H1 (cell line): ENCODE results near the gene LMAN1L. TPM values are rescaled to one million over a fixed set of nuclear protein-coding genes. Genes with fewer than 3 reads are reported as not detected.

Experiments used
- CTCF ChIA-PET: fragments of 300-600 bp; sonication (Branson Sonifier 250); formaldehyde crosslinking; loops from one replicate; lab custom pipeline; 2021; ENCODE audit not compliant: partially characterized antibody; lab: Charles Lee
- POLR2A ChIA-PET: fragments of 300-600 bp; sonication (Branson Sonifier 250); formaldehyde crosslinking; loops from one replicate; lab custom pipeline; 2021; ENCODE audit warnings: inconsistent platforms; ENCODE audit not compliant: partially characterized antibody; lab: Charles Lee
- DNase-seq, 2 experiments: peaks; one replicate each; pipeline versions ENCODE4 v3.0.0 to v3.0.0-alpha.2; 2010 to 2022; ENCODE audit warnings: low spot score in 2 of 2, low read depth in 1 of 2, mixed read lengths in 1 of 2
- FAIRE-seq: peaks from 2 replicates; lab custom pipeline; 2011; peaks lifted over from hg19 to GRCh38; lab: Jason Lieb, UNC
- H2AFZ ChIP-seq: 2 replicates; pipeline ENCODE4 v1.8.1; 2012; ENCODE audit warnings: low read length, inconsistent platforms
- H2AK5ac ChIP-seq: 2 replicates; pipeline ENCODE4 v1.6.1; 2013; ENCODE audit warnings: low read depth, low read length
- H2BK120ac ChIP-seq: replicated peaks from 2 replicates; pipeline ENCODE3; 2013; ENCODE audit warnings: low read depth, low read length, inconsistent platforms
- H2BK12ac ChIP-seq: 2 replicates; pipeline ENCODE4 v1.6.1; 2013; ENCODE audit warnings: low read depth, low read length
- H2BK15ac ChIP-seq: 2 replicates; pipeline ENCODE4 v1.6.1; 2013; ENCODE audit warnings: low read length
- H2BK20ac ChIP-seq: 2 replicates; pipeline ENCODE4 v1.6.1; 2013; ENCODE audit warnings: low read length
- H2BK5ac ChIP-seq: 2 replicates; pipeline ENCODE4 v1.6.1; 2013; ENCODE audit warnings: low read depth, low read length
- H3K14ac ChIP-seq: 2 replicates; pipeline ENCODE4 v1.6.1; 2013; ENCODE audit warnings: inconsistent platforms; ENCODE audit not compliant: insufficient read length
- H3K18ac ChIP-seq: 2 replicates; pipeline ENCODE4 v1.6.1; 2013; ENCODE audit warnings: low read length; ENCODE audit errors: extremely low read depth
- H3K23ac ChIP-seq: 2 replicates; pipeline ENCODE4 v1.6.1; 2013; ENCODE audit warnings: inconsistent platforms; ENCODE audit not compliant: insufficient read length
- H3K23me2 ChIP-seq: 2 replicates; pipeline ENCODE4 v1.6.1; 2013; ENCODE audit warnings: low read depth, low read length
- H3K27ac ChIP-seq: 2 replicates; pipeline ENCODE4 v1.6.1; 2011; ENCODE audit warnings: low read depth, low read length, inconsistent platforms
- H3K27me3 ChIP-seq, 4 experiments: replicated peaks in 1 of 4; 1 replicate in 1 of 4; 2 replicates in 3 of 4; pipeline versions ENCODE4 v1.6.1 to v1.8.1; 2011 to 2013; ENCODE audit warnings: low read length in 3 of 4, mild to moderate bottlenecking in 3 of 4, inconsistent platforms in 2 of 4, mixed read lengths in 2 of 4, moderate library complexity in 1 of 4; ENCODE audit not compliant: control insufficient read depth in 3 of 4, insufficient read depth in 3 of 4; ENCODE audit errors: extremely low read depth in 1 of 4
- H3K36me3 ChIP-seq, 4 experiments: 2 replicates each; pipeline versions ENCODE4 v1.6.1 to v1.8.1; 2011 to 2013; ENCODE audit warnings: mild to moderate bottlenecking in 4 of 4, low read length in 3 of 4, moderate library complexity in 2 of 4, control low read depth in 1 of 4, inconsistent platforms in 1 of 4; ENCODE audit not compliant: insufficient read depth in 4 of 4, control insufficient read depth in 2 of 4
- H3K4ac ChIP-seq: replicated peaks from 2 replicates; pipeline ENCODE3; 2013; ENCODE audit warnings: low read length, low read depth, mixed read lengths, inconsistent platforms; ENCODE audit not compliant: insufficient read length
- H3K4me1 ChIP-seq, 4 experiments: replicated peaks in 1 of 4; 1 replicate in 1 of 4; 2 replicates in 3 of 4; pipeline versions ENCODE4 v1.6.1 to v1.8.1; 2011 to 2013; ENCODE audit warnings: low read length in 3 of 4, inconsistent platforms in 2 of 4, mixed read lengths in 1 of 4; ENCODE audit not compliant: insufficient read depth in 4 of 4, control insufficient read depth in 3 of 4
- H3K4me2 ChIP-seq, 2 experiments: 2 replicates each; pipeline versions ENCODE4 v1.6.1 to v1.8.1; 2011 to 2013; ENCODE audit warnings: low read depth in 2 of 2, low read length in 2 of 2, control low read depth in 1 of 2, inconsistent platforms in 1 of 2, mild to moderate bottlenecking in 1 of 2; ENCODE audit not compliant: insufficient read depth in 1 of 2
- H3K4me3 ChIP-seq, 4 experiments: fragments of 200-600, 300-600 bp in 1 of 4; sonication (generic), shearing (Covaris generic), sonication (Bioruptor Twin) in 1 of 4; 2 replicates each; pipeline versions ENCODE4 v1.5.1 to v1.8.1; 2011 to 2016; ENCODE audit warnings: low read length in 4 of 4, low read depth in 3 of 4, control low read depth in 2 of 4, inconsistent platforms in 2 of 4, mild to moderate bottlenecking in 2 of 4, mixed read lengths in 1 of 4, moderate library complexity in 1 of 4; ENCODE audit not compliant: insufficient read depth in 2 of 4; ENCODE audit errors: extremely low read depth in 1 of 4
- H3K56ac ChIP-seq: replicated peaks from 2 replicates; pipeline ENCODE3; 2013; ENCODE audit warnings: low read depth, mild to moderate bottlenecking, mixed read lengths, low read length, inconsistent platforms; ENCODE audit not compliant: insufficient read length
- H3K79me1 ChIP-seq: 2 replicates; pipeline ENCODE4 v1.6.1; 2013; ENCODE audit warnings: low read depth, low read length, control low read depth
- H3K79me2 ChIP-seq, 2 experiments: 2 replicates each; pipeline versions ENCODE4 v1.6.1 to v1.8.1; 2012 to 2013; ENCODE audit warnings: low read length in 2 of 2, mild to moderate bottlenecking in 2 of 2, inconsistent platforms in 1 of 2; ENCODE audit not compliant: insufficient read depth in 2 of 2, control insufficient read depth in 1 of 2
- H3K9ac ChIP-seq, 4 experiments: replicated peaks in 1 of 4; 1 replicate in 1 of 4; 2 replicates in 3 of 4; pipeline versions ENCODE4 v1.6.1 to v1.8.1; 2011 to 2013; ENCODE audit warnings: low read depth in 3 of 4, low read length in 3 of 4, control low read depth in 2 of 4, mild to moderate bottlenecking in 2 of 4, moderate library complexity in 2 of 4, inconsistent platforms in 1 of 4; ENCODE audit errors: extremely low read depth in 1 of 4
- H3K9me3 ChIP-seq, 2 experiments: 2 replicates each; pipeline versions ENCODE4 v1.6.1 to v1.8.1; 2012 to 2013; ENCODE audit warnings: mild to moderate bottlenecking in 2 of 2, moderate library complexity in 2 of 2, control low read depth in 1 of 2, inconsistent platforms in 1 of 2, low read depth in 1 of 2, low read length in 1 of 2, mixed read lengths in 1 of 2; ENCODE audit not compliant: insufficient read depth in 2 of 2
- H4K20me1 ChIP-seq, 2 experiments: replicated peaks in 1 of 2; 2 replicates each; pipeline versions ENCODE3 to v1.8.1; 2011 to 2013; ENCODE audit warnings: inconsistent platforms in 2 of 2, low read length in 2 of 2, mild to moderate bottlenecking in 1 of 2; ENCODE audit not compliant: insufficient read depth in 2 of 2, control insufficient read depth in 1 of 2
- H4K5ac ChIP-seq: 2 replicates; pipeline ENCODE4 v1.6.1; 2013; ENCODE audit warnings: low read length, low read depth, mixed read lengths, inconsistent platforms; ENCODE audit not compliant: insufficient read length
- H4K8ac ChIP-seq: 2 replicates; pipeline ENCODE4 v1.8.0; 2013; ENCODE audit warnings: mild to moderate bottlenecking, moderate library complexity, low read length, inconsistent platforms; ENCODE audit not compliant: insufficient read depth; ENCODE audit errors: extremely low read depth
- H4K91ac ChIP-seq: replicated peaks from 2 replicates; pipeline ENCODE3; 2013; ENCODE audit warnings: low read length, mixed read lengths, inconsistent platforms; ENCODE audit not compliant: insufficient read length
- RAD21 ChIP-seq, 2 experiments: IDR thresholded peaks in 1 of 2; conservative IDR thresholded peaks in 1 of 2; 2 replicates each; pipeline ENCODE4 v1.6.1; 2011; ENCODE audit warnings: low read depth in 2 of 2, low read length in 2 of 2, improper control_type of control experiment in 1 of 2, inconsistent platforms in 1 of 2, mild to moderate bottlenecking in 1 of 2, moderate library complexity in 1 of 2
- WGBS, 2 experiments: shearing (Covaris generic) in 1 of 2; methylation state at CpG; one replicate each; pipeline versions ENCODE4 v1.1.6 to v1.1.7; 2013 to 2015; ENCODE audit warnings: low lambda C conversion rate in 2 of 2, mixed read lengths in 2 of 2, inconsistent platforms in 1 of 2, low coverage in 1 of 2, missing lambda C conversion rate in 1 of 2; ENCODE audit not compliant: insufficient replicate concordance in 2 of 2, insufficient coverage in 1 of 2, insufficient read length in 1 of 2; ENCODE audit errors: extremely low coverage in 1 of 2, missing lambda C conversion rate in 1 of 2; 5-methylcytosine and 5-hydroxymethylcytosine counted together
- polyA plus RNA-seq, 7 experiments: library from polyadenylated mRNA; depleted of rRNA in 3 of 7; stranded (reverse) in 5 of 7; unstranded in 2 of 7; fragments of >200 nt in 5 of 7; fragments of 200-250 nt in 2 of 7; gene quantifications; 1 replicate in 5 of 7; 2 replicates in 1 of 7; 4 replicates in 1 of 7; pipeline versions ENCODE4 v1.2.1 to v1.2.3, GENCODE V29; 2011 to 2013; ENCODE audit warnings: missing spikeins in 2 of 7, mixed read lengths in 2 of 7
- total RNA-seq: library from RNA; stranded (reverse); fragmentation: NEBNext Ultra II Directional; extraction: Animal tissue kit (Norgen Biotek cat#: 25700); gene quantifications from 2 replicates; pipeline ENCODE4 v1.2.1, GENCODE V29; 2021

Gene LMAN1L
- total and polyA plus RNA-seq, 2 of the 8 experiments (the other 6 are each of a cell fraction or from before 2014, with no cell fraction given): not detected

DNA sequence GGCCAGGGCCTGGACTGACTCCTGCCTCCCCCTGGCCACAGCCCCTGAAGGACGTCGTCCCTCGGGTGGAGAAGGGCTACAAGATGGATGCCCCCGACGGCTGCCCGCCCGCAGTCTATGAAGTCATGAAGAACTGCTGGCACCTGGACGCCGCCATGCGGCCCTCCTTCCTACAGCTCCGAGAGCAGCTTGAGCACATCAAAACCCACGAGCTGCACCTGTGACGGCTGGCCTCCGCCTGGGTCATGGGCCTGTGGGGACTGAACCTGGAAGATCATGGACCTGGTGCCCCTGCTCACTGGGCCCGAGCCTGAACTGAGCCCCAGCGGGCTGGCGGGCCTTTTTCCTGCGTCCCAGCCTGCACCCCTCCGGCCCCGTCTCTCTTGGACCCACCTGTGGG is 10.3 kb upstream of the LMAN1L start:
- no peaks in the 10 kb centered on the region for H3K79me1 ChIP-seq
- no peaks in the 10 kb centered on the region for H3K23me2 ChIP-seq
- no peak overlapping the region for H2BK15ac ChIP-seq
- POLR2A ChIA-PET: no interaction called here
- DNase-seq (no peak), FAIRE-seq (no peak)
- H3K27ac ChIP-seq: no peak overlapping the region
- H2BK5ac ChIP-seq: no peak overlapping the region
- CTCF ChIA-PET: interaction anchor here (0.9 to 17.1 kb wide), 4 partner anchors 9 to 148 kb away, joined by 3 to 543 read pairs (median 3); partner anchors contain the start of gene CSK
- WGBS, 2 experiments: 86% methylated on average over 18 of the region's 20 CpGs; no CpG with 5 or more reads in 1 of the 2 experiments
- no peak overlapping the region for H3K23ac ChIP-seq
- no peak overlapping the region for H3K56ac ChIP-seq
- no peak overlapping the region for H3K4me3 ChIP-seq
- H2AK5ac ChIP-seq: no peak overlapping the region
- H3K4ac ChIP-seq: no peak overlapping the region
- no peak overlapping the region for H3K9ac ChIP-seq
- H4K91ac ChIP-seq: no peak overlapping the region
- peaks cover 2 to 14% of the 10 kb centered on the region in 2 experiments for H4K20me1 ChIP-seq
- peaks cover 0 to 14% (median 0%) of the 10 kb centered on the region in 4 experiments; a peak in 1 of 8 replicates for H3K36me3 ChIP-seq
- no peak overlapping the region for H3K4me2 ChIP-seq
- H2BK20ac ChIP-seq: no peak overlapping the region
- no peak for TF ChIP-seq RAD21 (IDR thresholded peaks at IDR 0.05 in 1 of 2, conservative IDR thresholded peaks at IDR 0.05 in 1 of 2; ENCODE audit: low read depth in 2 of 2, low read length in 2 of 2)
- H3K14ac ChIP-seq: no peak overlapping the region
- no peaks in the 10 kb centered on the region for H3K27me3 ChIP-seq
- no peak overlapping the region for H4K8ac ChIP-seq
- no peaks in the 10 kb centered on the region for H3K79me2 ChIP-seq
- no peak overlapping the region for H2BK120ac ChIP-seq
- no peaks in the 10 kb centered on the region for H3K9me3 ChIP-seq
- no peak overlapping the region for H3K18ac ChIP-seq
- no peak overlapping the region for H2AFZ ChIP-seq
- no peak overlapping the region for H4K5ac ChIP-seq
- no peak overlapping the region for H2BK12ac ChIP-seq
- peaks cover 0 to 5% (median 2%) of the 10 kb centered on the region in 4 experiments; a peak in 3 of 7 replicates for H3K4me1 ChIP-seq
